GM21737 (cell line): ENCODE results near the gene SCYGR4.

ENCODE experiments used
- ATAC-seq: cut with Tn5 transposase; IDR thresholded peaks from one replicate; pipeline ENCODE4 v1.9.1; 2021; ENCODE audit warnings: mild to moderate bottlenecking, moderate library complexity; ENCODE audit not compliant: unreplicated experiment

SCYGR4 gene

DNA sequence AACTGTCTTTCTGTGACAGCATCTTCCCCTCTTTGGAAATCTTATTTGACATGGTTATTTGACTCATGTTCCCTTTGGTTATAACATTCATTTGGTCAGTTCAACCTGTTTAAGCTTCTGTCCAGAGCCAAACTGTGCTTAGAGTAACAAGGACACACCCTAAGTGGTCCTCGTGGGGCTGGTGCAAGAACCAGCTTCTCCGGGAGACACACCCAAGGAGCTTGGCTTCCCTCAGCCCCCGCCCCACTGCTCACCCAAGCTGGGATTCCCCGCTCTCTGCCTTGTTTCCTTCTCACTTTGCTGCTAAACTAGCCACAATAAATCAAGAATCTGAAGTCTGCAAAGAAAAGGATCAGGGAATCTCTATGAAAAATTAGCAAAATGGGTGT, 4.0 kb upstream of the SCYGR4 start:
- ATAC-seq: no peak

DNA sequence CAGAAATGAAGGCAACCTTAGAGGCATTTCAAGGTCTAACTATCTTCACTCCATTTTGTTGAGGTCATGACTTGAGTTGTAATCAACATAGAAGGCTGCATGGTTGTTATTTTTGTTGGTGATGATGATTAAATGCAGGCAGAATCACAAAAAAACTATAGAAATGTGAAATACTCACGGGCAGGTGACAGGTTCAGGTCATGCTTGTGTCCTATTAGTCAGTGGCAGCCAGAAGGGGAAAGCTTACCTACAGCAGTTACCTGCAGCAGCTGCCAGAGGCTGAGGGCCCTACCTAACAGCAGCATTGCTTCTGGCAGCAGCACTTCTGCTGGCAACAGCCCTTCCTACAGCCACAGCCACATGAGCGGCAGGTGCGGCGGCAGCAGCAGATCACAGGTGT, 3.1 kb upstream of the SCYGR4 start:
- ATAC-seq: no peak

DNA sequence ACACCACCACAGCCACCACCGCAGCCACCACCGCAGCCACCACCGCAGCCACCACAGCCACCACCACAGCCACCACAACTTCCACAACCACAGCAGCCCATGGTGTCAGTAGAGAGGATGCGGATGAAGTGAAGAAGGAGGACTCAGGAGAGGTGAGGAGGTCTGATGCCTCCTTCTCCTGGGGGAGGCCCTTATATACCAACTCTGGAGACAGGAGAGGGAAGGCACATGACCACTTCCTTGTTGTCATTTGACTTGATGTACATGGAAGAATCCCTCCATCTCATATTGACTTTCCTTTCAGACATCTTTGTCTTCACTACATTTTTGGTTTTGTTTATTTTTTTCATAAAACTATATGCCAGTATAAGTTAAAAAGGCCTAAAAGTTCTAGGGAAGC, 2.6 kb upstream of the SCYGR4 start, which contains the start of gene SCYGR3:
Gene SCYGR3 (minus strand): TSS at position 101 of the 400 bp plus-strand sequence. CDS start 0 bp downstream, at position 101.
- no peak for ATAC-seq

DNA sequence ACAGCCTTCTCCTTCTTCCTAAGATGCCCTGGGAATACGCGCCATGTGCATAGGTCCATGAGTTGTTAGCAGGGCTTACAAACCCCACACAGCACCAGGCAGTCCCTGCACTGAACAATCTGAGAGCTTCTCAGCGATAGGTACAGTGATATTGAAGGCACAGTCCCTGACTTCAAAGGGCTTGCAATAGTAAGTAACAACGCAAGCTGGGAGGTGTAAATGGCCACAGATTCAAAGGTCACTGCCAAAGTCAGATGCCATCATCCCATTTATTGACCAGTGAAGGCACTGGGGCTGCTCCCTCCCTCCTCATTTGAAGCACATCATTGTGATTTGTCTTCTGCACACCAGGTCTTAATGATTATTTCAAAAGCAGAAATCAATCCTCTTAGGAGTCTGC, 2.1 kb upstream of the SCYGR4 start:
- ATAC-seq: no peak

DNA sequence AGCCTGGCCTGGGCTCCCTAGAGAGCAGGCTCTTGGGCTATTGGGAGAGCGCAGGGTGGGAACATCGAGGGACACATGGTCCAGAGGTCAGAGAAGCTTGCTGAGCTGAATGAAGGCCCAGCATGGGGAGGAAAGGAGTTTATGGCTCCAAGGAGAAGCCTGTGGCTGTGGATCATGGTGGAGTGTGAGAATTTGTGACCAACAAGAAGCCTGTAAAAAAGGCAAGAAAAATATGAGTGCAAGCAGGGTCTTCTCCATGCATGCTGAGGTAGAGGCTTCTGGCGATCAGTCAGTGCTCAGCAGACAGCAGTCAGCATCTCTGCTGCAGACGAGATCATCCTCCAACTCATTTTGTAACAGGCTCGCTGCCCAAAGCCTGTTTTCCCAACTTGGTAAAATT, 1.4 kb upstream of the SCYGR4 start:
- no peak for ATAC-seq

DNA sequence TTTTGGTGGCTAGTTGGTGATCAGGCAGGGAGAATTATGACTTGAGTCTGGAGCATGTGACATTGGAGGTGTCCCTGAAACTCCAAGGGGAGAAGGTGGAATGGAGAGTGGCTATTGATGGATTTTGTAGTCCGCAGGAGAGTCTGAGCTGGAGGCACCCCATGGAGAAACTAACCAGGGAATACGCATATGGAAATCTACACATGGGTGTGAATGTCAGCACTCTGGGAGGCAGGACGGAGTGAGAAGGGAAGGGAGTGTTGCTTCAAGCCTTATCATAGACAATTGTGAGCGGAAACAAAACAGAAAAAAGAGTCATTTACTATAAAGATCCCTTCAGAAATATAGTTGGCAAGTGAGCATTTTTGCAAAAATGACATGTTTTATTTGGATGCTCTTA, 667 bp upstream of the SCYGR4 start:
- no peak for ATAC-seq

DNA sequence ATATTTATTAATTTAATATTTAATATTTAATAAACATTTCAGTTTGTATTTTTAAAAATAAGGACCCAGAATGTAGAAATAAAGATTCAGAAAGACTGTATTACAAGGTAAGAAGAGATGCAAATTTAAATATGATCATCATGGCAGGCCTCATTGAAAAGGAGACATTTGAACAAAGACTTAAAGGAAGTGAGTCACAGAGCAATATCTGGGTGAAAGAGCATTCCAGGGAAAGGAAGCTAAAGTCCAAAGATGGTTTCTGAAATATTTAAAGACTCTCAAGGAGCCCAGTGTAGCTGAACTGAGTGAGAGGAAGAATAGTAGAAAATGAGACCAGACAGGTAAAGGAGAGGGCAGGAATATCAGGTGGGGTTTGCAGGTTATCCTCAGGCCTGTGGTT, 5.9 kb downstream of the SCYGR4 start:
- no peak for ATAC-seq

DNA sequence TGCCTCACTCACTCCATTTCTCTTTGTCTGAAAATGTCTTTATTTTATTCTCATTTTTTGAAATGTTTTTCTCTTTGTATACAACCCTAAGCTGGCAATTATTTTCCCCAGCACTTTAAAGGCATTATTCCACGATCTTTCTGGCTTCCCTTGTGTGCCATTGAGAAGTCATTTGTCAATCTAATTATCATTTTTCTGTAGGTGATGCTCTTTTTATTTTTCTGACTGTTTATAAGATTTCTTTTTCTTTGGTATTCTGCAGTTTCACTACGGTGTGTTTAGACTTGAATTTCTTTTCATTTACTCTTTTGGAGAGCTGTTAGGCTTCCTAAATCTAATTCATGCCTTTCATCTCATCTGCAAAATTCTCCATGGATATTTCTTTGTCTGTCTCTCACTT, 8.1 kb downstream of the SCYGR4 start:
- no peak for ATAC-seq

DNA sequence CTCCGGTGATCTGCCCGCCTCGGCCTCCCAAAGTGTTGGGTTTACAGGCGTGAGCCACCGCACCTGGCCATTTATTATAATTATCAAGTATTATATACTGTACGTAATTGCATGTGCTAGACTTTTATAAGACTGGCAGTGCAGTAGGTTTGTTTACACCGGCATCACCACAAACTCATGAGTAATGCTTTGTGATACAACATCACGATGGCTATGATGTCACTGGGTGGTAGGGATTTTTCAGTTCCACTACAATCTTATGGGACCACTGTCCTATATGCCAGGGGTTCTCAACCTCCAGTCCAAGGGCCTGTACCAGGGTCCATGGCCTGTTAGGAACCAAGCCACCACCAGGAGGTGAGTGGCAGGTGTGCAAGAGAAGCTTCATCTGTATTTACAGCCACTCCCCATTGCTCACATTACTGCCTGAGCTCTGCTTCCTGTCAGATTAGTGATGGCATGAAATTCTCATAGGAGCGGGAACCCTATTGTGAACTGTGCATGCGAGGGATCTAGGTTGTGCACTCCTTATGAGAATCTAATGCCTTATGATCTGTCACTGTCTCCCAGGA, 9.4 kb downstream of the SCYGR4 start:
- ATAC-seq: no peak

DNA sequence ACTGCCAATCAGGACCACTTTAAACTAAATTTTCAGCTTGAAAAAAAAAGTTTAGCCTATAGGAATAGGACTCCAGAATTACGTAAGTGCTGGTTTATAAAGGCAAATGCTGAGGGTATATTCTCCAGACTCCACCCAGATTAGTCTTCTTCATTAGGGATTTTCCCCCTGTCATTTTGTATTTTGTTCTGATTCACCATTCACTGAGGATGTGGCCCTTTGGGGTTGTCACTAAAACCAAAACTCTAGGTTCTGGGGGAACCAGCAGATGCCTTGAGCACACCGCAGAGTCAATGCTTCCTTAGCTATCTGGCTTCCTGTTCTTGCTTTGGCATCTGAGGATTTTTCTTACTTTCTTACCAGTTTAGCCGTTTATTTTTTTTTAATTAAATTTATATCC, 10.5 kb downstream of the SCYGR4 start:
- ATAC-seq: peak; percentile 87

DNA sequence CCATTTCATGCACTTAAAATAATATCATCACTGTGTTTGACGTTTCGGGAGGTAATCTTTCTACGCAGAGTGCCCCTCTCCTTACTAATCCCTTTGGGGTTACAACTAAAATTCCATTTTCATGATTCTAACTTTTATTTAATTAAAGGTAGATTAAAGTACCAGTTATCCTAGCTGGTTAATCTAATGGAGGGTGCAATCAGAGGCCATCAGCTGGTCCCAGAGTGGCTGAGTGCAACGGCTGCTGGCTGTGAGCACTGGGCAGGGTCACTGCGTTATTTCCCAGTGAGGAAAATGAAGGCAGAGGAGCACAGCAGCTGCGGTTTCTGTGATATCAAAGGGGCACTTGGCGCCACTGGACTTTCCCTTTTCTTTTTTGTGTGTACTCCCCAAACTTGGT, 12.1 kb downstream of the SCYGR4 start:
- ATAC-seq: no peak

DNA sequence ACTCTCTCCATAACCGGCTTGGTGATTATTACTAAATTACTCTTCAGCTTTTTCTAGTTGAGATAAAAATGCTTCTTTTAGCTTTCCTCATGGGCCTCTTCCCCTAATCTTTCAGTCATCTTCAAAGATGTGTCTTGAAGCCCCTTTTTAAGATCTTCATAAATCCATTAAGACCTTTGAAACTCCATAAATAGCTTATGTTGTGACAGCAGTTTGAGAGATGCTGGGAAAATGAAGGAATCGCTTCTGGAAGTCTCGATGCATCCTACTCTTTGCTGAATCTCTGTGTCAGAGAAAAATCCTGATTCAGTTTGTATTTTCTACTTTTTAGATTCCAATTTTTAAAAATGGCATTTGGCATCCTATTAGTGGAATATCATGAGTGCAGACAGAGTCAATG, 13.0 kb downstream of the SCYGR4 start:
- ATAC-seq: no peak

DNA sequence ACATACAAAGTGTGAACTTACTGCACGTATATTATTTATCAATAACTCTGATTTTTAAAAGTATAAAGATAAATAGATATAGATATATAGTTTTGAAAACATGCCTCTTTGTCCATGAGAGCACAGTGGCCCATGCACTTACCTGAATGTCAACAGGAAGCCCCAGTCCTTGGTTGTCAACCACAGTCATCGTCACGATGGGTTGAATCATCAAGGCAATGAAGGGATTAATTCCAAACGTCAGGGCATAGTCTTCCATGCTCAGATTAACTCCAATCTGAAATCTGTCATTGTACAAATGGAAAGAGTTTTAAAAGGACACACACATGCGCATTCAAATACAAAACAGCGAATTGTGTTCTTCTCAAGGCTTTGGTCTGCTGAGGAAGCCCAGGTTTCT, 15.5 kb downstream of the SCYGR4 start:
- ATAC-seq: no peak

DNA sequence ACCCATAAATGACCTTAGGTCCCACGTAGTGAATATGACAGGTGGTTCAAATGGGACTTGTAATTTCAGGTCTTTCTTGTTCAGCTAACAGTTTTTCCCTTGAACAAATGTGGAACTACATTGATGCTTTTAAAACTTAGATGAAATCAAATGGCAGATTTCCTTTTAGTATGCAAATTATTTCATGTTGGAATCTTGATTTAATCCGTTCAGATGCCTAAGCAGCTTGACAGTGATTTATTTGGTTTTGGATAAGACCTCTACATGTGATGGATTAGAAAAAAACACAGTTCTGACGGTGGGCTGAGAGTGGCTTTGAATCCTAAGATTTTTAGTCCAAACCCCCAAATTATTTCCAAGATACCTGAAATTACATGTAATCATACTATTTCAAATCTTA, 16.9 kb downstream of the SCYGR4 start:
- no peak for ATAC-seq

DNA sequence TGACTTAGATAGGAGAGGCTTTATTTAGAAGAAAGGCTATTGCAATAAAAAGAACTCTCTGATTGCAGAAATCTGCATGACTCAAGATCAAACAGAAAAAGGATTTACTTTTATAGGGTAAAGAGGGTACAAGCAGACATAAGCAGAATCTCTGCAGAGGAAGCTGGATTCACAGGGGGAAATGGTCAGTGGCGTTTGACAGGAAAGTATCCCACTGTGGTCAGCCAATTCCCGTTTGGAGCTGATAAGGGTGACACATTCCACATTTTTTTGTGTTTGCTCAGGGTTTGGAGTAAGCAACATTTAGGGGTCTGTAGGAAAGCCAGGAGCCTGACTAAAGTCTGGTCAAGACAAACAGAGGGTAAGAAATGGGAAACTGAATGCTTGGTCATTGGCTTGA, 25.4 kb downstream of the SCYGR4 start:
- ATAC-seq: no peak

DNA sequence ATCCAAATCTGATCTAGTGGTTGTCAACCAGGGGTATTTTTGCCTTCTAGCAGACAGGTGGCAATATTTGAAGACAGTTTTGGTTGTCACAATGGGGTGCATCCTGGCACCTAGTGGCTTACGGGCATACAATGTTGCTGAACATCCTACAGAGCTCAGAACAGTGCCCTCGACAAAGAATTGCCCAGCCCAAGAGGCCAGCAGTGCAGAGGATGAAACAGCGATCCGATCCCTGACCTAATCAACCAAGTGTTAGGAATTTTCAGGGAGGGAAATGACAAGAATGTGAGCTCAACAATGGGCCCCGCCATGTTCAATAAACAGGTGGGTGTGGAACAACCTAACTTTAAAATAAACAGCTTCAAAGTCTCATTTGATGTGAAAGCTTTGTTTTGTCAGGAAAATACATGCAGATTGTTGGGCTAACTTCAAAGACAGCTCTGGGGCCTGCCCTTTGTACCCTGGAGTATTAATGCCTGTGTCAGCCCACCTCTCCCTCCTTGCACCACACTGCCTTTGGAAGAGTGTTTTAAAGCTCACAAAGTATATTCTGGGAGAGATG, 26.8 kb downstream of the SCYGR4 start:
- no peak for ATAC-seq

DNA sequence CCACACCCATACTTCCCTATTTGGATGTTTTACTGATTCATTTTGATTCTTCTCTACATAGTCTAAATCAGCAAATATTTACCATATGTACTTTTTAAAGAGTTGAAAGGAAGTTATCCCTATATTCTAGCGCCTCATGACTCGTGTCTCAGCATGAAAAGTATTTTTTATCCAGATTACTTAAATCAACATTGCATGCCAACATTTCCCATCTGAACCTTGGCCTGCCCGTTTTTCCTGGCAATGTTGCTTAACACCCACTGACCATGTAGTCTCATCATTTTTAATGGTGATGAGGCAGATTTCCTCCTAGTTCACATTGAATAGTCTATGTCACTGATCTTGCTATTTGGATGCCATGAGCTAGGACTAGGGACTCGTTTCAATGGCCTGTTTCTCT, 36.1 kb downstream of the SCYGR4 start:
- no peak for ATAC-seq

DNA sequence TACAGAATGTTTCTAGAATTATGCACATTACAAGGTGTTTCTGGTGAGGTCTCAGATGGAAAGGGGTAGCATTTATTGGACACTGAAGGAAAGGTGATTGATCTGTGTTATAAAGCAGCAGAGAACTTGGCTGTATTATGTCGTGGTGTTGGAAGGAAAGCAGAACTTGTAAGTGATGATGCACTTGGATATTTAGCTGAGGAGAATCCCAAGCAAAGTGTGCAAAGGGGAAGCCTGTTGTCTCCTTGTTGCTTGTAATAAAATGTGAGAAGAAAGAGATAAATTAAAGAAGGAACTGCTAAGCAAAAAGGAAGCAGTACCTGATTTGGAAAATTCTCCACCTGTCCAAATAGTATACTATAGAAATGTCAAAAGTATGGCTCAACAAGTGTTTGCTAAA, 37.1 kb downstream of the SCYGR4 start:
- no peak for ATAC-seq

DNA sequence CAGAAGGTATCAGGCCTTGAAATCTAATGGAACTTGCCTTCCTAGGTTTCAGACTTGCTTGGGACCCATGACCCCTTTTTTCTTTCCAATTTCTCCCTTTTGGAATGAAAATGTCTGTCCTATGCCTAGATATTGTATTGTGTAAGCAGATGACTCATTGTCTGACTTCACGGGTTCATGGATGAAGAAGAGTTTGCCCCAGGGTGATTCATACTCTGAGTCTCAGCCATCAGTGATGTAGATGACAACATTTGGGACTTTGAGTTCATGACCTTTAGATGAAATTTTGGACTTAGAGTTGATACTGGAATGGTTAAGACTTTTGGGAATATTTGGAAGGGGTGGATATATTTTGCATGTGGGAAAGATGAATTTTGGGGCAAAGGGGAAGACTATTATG, 38.2 kb downstream of the SCYGR4 start:
- ATAC-seq: no peak

DNA sequence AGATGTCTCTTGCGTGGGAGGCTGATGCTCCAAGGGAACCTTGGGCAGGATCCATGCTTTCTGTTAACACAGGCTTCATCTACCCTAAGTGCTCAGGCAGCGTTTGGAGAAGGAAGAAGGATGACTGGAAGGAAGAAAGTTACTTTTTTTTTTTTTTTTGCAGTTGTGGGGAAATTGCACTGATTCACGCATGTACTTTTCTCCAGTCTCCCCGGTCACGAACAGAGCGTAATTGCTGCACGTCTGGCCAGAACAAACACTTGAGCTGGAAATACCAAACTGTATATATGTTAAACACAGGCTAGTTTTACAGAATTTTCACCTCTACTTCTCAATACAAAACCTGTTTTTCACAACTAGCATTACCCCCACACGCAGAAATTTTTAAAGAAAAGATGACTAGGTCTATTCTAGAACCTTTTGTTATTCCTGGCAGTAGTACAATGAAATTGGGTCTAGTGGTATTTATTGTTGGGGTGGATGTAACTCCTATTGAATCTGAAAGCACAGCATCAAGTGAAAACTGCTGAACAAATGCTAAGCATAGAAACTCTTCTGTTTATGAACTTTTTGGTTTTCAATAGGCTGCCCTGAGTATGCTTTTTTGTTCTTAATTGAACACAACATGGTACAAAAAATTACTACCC, 40.0 kb downstream of the SCYGR4 start:
- no peak for ATAC-seq

DNA sequence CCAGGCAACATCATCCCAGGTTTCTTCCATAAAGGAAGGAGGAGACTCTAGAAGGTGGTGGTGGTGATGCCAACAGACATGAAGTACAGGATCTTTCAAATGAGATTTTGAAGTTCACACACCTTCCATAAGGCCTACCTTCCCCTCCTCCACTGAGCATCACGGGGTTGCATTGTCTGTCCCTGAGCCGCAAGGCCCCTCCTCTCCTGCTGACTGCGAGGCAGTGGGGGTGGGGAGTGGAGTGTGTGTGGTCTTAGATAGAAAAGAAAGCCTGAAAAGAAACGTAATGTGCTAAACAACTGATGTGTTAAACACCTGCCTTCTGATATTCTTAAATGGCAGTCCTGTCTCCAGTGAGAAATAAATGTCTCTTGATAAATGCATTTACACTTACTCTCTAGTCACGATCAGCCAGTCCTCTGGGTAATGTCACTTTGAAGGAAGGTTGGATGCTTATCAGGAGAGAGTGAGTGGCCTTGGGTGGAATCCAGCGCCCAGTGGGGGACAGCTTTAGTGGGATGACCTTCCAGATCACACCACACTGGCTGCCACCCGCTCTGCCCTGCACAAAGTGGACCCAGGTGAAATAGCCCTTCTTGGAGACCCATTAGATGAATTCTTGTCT, 43.8 kb downstream of the SCYGR4 start:
- no peak for ATAC-seq

DNA sequence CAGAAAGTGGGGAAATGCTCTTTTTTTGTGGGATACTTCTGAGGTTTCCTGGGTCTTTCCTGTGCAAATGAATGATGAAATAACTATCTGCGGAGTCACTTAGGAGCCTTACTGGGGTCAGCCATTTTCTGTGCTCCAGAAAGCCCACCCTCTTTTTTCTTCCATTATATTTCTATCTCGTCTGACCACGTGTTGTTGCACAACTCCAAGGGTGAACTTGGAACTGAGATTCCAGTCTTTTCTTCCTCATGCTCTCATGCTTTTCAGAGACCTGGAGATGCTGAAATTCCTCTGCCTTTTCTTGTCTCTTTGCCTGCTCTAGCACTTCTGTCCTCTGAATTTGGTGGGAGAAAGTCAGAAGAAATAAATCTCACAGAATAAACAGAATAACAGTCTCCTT, 44.5 kb downstream of the SCYGR4 start:
- ATAC-seq: no peak
